Central memory CD8-positive, alpha-beta T cell (primary cell): ENCODE results near the gene MPHOSPH9.

ENCODE experiments used
- ATAC-seq: fragments of 150-1000 bp; cut with Tn5 transposase; replicated peaks from 2 replicates; pipeline ENCODE4 v1.10.0; 2022; ENCODE audit warnings: mild to moderate bottlenecking, moderate FRiP score, moderate number of reproducible peaks; ENCODE audit not compliant: poor library complexity, severe bottlenecking; ENCODE audit errors: extremely low read depth
- DNase-seq, 2 donors: peaks; one replicate each; pipeline ENCODE4 v3.0.0; 2021; ENCODE audit warnings: low spot score in 2 of 2
- H3K27ac Mint-ChIP-seq: one replicate; pipeline ENCODE4 v1.8.0; 2022; ENCODE audit warnings: low read depth, mild to moderate bottlenecking, moderate library complexity, mixed read lengths
- H3K27me3 Mint-ChIP-seq: one replicate; pipeline ENCODE4 v1.8.0; 2022; ENCODE audit warnings: mixed read lengths
- H3K36me3 Mint-ChIP-seq: one replicate; pipeline ENCODE4 v1.8.0; 2022; ENCODE audit warnings: mild to moderate bottlenecking, moderate library complexity, mixed read lengths; ENCODE audit not compliant: insufficient read depth
- H3K4me1 Mint-ChIP-seq: one replicate; pipeline ENCODE4 v1.8.0; 2022; ENCODE audit warnings: mixed read lengths
- H3K4me3 Mint-ChIP-seq: one replicate; pipeline ENCODE4 v1.8.0; 2022; ENCODE audit warnings: mild to moderate bottlenecking, moderate library complexity, mixed read lengths
- H3K9me3 Mint-ChIP-seq: one replicate; pipeline ENCODE4 v1.8.0; 2022; ENCODE audit warnings: mixed read lengths

Gene MPHOSPH9

GRCh38 chr12:123171967-123172366, 61.0 kb downstream of the MPHOSPH9 start:
- no peaks in the 10 kb centered on the region for H3K4me1 Mint-ChIP-seq
- peaks cover 32% of the 10 kb centered on the region for H3K36me3 Mint-ChIP-seq

GRCh38 chr12:123167329-123167728, 65.6 kb downstream of the MPHOSPH9 start:
- H3K27ac Mint-ChIP-seq = no peak overlapping the region
- no peak overlapping the region for H3K4me3 Mint-ChIP-seq
- H3K4me1 Mint-ChIP-seq = no peaks in the 10 kb centered on the region
- no peaks in the 10 kb centered on the region for H3K9me3 Mint-ChIP-seq
- DNase-seq (no peak), ATAC-seq (no peak)
- H3K36me3 Mint-ChIP-seq = peaks cover 32% of the 10 kb centered on the region
- no peaks in the 10 kb centered on the region for H3K27me3 Mint-ChIP-seq

More at GRCh38 chr12:123171967-123172366, 61.0 kb downstream of the MPHOSPH9 start:
- Mint-ChIP-seq H3K4me3 (no peak overlapping the region), H3K9me3 (no peaks in the 10 kb centered on the region), H3K27ac (no peak overlapping the region), H3K27me3 (no peaks in the 10 kb centered on the region)
- ATAC-seq (no peak), DNase-seq (no peak)

GRCh38 chr12:123165537-123165936, 67.4 kb downstream of the MPHOSPH9 start:
- no peaks in the 10 kb centered on the region for H3K4me1 Mint-ChIP-seq
- no peak overlapping the region for H3K4me3 Mint-ChIP-seq
- no peak overlapping the region for H3K27ac Mint-ChIP-seq
- DNase-seq (no peak), ATAC-seq (no peak)
- no peaks in the 10 kb centered on the region for H3K9me3 Mint-ChIP-seq
- peaks cover 39% of the 10 kb centered on the region for H3K36me3 Mint-ChIP-seq
- no peaks in the 10 kb centered on the region for H3K27me3 Mint-ChIP-seq

- DNase-seq (no peak), ATAC-seq (no peak)
- no peaks in the 10 kb centered on the region for H3K9me3 Mint-ChIP-seq
- no peak overlapping the region for H3K27ac Mint-ChIP-seq
- H3K27me3 Mint-ChIP-seq = no peaks in the 10 kb centered on the region
- peaks cover 42% of the 10 kb centered on the region for H3K36me3 Mint-ChIP-seq
- no peaks in the 10 kb centered on the region for H3K4me1 Mint-ChIP-seq
- H3K4me3 Mint-ChIP-seq = no peak overlapping the region
Observed at GRCh38 chr12:123164710-123165261, 68.2 kb downstream of the MPHOSPH9 start.

GRCh38 chr12:123164222-123164621, 68.7 kb downstream of the MPHOSPH9 start:
- Mint-ChIP-seq H3K36me3 (peaks cover 43% of the 10 kb centered on the region), H3K4me3 (no peak overlapping the region), H3K9me3 (no peaks in the 10 kb centered on the region), H3K27me3 (no peaks in the 10 kb centered on the region), H3K27ac (no peak overlapping the region), H3K4me1 (no peaks in the 10 kb centered on the region)
- DNase-seq (no peak), ATAC-seq (no peak)

- Mint-ChIP-seq H3K9me3 (no peaks in the 10 kb centered on the region), H3K4me1 (no peaks in the 10 kb centered on the region), H3K36me3 (peaks cover 47% of the 10 kb centered on the region), H3K27ac (no peak overlapping the region), H3K4me3 (no peak overlapping the region), H3K27me3 (no peaks in the 10 kb centered on the region)
- no peak for ATAC-seq
- DNase-seq = no peak
Observed at GRCh38 chr12:123163227-123163626, 69.7 kb downstream of the MPHOSPH9 start.

- Mint-ChIP-seq H3K36me3 (peaks cover 41% of the 10 kb centered on the region), H3K4me1 (no peaks in the 10 kb centered on the region), H3K4me3 (no peak overlapping the region), H3K9me3 (no peaks in the 10 kb centered on the region), H3K27ac (no peak overlapping the region), H3K27me3 (no peaks in the 10 kb centered on the region)
- ATAC-seq (no peak), DNase-seq (no peak)
Observed at GRCh38 chr12:123160801-123161487, 72.0 kb downstream of the MPHOSPH9 start.

GRCh38 chr12:123153906-123154305, 79.0 kb downstream of the MPHOSPH9 start:
- Mint-ChIP-seq H3K4me1 (peaks cover 6% of the 10 kb centered on the region), H3K4me3 (no peak overlapping the region), H3K27ac (no peak overlapping the region)

GRCh38 chr12:123152833-123153232, 80.1 kb downstream of the MPHOSPH9 start:
- H3K27me3 Mint-ChIP-seq = no peaks in the 10 kb centered on the region
- no peak for DNase-seq
- H3K9me3 Mint-ChIP-seq = no peaks in the 10 kb centered on the region
- H3K36me3 Mint-ChIP-seq = peaks cover 10% of the 10 kb centered on the region
- H3K27ac Mint-ChIP-seq = no peak overlapping the region
- ATAC-seq = no peak
- H3K4me1 Mint-ChIP-seq = peaks cover 6% of the 10 kb centered on the region
- H3K4me3 Mint-ChIP-seq = peak overlapping the region; percentile 70

More at GRCh38 chr12:123153906-123154305, 79.0 kb downstream of the MPHOSPH9 start:
- H3K9me3 Mint-ChIP-seq = no peaks in the 10 kb centered on the region
- peaks cover 11% of the 10 kb centered on the region for H3K36me3 Mint-ChIP-seq
- ATAC-seq = no peak
- no peaks in the 10 kb centered on the region for H3K27me3 Mint-ChIP-seq
- DNase-seq = no peak

GRCh38 chr12:123151457-123152454, 81.2 kb downstream of the MPHOSPH9 start:
- Mint-ChIP-seq H3K4me3 (peak overlapping the region; percentile 70), H3K27me3 (no peaks in the 10 kb centered on the region), H3K4me1 (peaks cover 6% of the 10 kb centered on the region), H3K27ac (no peak overlapping the region), H3K9me3 (no peaks in the 10 kb centered on the region), H3K36me3 (peaks cover 10% of the 10 kb centered on the region)
- DNase-seq (no peak), ATAC-seq (no peak)

- H3K36me3 Mint-ChIP-seq = peaks cover 10% of the 10 kb centered on the region
- no peaks in the 10 kb centered on the region for H3K9me3 Mint-ChIP-seq
- H3K27ac Mint-ChIP-seq = peak within 1 kb of the TSS; percentile 24
- peak; percentile 89 for ATAC-seq
- peak within 1 kb of the TSS; percentile 70 for H3K4me3 Mint-ChIP-seq
- H3K4me1 Mint-ChIP-seq = peaks cover 6% of the 10 kb centered on the region
- H3K27me3 Mint-ChIP-seq = no peaks in the 10 kb centered on the region
- peak; percentile 19 to 33 for DNase-seq
Observed at GRCh38 chr12:123150744-123151456, 82.0 kb downstream of the MPHOSPH9 start, which contains the start of gene PITPNM2. Gene PITPNM2 (minus strand): TSS chr12:123151090. CDS start chr12:123034590, 116,500 bp downstream.

GRCh38 chr12:123150275-123150743, 82.6 kb downstream of the MPHOSPH9 start:
- H3K27ac Mint-ChIP-seq = peak overlapping the region; percentile 24

More at GRCh38 chr12:123150275-123150743, 82.6 kb downstream of the MPHOSPH9 start:
- H3K9me3 Mint-ChIP-seq = no peaks in the 10 kb centered on the region
- DNase-seq (no peak), ATAC-seq (no peak)
- peaks cover 6% of the 10 kb centered on the region for H3K4me1 Mint-ChIP-seq
- H3K4me3 Mint-ChIP-seq = peak overlapping the region; percentile 69
- H3K36me3 Mint-ChIP-seq = peaks cover 7% of the 10 kb centered on the region
- H3K27me3 Mint-ChIP-seq = no peaks in the 10 kb centered on the region
